ENCODE results near the gene RNF224.

The RNF224 gene

GRCh38 chr9:137227054-137227852 is at the start of gene RNF224:
Gene RNF224 (plus strand): TSS chr9:137227502. CDS start chr9:137228336, 834 bp downstream.
- in situ Hi-C loops (cut with MboI; ENCODE audit: low sequenced_read_pairs) = no loop called here

DNA sequence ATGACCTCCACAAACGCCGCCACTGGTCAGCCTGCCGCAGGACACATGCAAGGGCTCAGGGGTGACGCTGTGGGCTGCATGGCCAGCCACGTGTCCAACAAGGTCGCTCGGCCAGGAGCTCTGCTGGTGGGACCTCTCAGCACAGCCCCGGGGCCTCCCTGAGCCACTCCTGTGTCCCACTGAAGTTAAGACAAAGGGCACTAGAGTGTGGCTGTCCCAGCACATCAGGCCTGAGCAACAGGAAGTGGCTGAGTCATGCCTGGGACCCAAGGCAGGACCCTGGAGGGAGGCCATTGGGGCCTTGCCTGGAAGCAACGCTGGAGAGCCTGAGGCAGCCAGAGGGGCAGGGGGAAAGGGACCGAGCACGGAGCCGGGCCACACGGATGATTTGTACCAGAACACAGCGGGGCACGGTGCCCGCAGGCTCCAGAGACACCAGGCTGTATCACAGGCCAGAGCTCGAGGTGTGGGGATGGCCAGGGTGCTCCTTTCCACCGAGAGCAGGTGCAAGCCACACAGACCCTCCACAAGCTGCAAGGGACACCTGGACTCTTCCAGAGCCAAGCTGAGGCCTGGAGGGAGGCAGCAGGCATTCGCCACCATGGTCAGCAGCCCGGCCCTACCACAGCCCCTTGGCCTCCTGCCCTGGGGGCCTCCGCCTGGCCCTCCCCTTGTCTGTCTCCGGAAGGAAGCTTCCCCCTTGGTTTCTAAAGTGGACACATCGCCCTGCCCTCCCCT is 48.9 kb upstream of the RNF224 start:
- in situ Hi-C loops (cut with MboI; ENCODE audit: low sequenced_read_pairs) = no loop called here

GRCh38 chr9:137178939-137179630 is 48.2 kb upstream of the RNF224 start:
- in situ Hi-C loops (cut with MboI; ENCODE audit: low sequenced_read_pairs) = no loop called here

DNA sequence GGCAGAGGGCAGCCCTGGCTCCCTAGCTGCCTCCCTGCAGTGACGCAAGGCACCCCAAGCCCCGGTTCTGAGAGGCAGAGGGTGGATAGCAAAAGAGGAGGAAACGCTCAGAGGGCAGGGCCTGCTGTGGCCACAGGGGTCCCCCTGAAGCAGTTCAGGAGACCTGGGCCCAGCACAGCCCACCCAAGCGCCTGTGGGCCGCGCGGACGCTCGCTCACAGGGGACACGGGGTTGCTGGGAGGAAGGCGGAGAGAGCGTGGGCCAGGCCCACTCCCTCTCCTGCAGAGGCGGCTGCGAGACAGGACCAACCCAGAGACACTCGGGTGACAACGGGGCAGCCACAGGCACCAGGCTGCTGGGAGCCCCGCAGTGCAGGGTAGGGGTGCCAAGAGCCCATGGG is 47.5 kb upstream of the RNF224 start:
- in situ Hi-C loops (cut with MboI; ENCODE audit: low sequenced_read_pairs) = no loop called here

GRCh38 chr9:137180491-137180890 is 46.8 kb upstream of the RNF224 start:
- in situ Hi-C loops (cut with MboI; ENCODE audit: low sequenced_read_pairs) = no loop called here

GRCh38 chr9:137181680-137182079 is 45.6 kb upstream of the RNF224 start:
- in situ Hi-C loops (cut with MboI; ENCODE audit: low sequenced_read_pairs) = no loop called here

- in situ Hi-C loops (cut with MboI; ENCODE audit: low sequenced_read_pairs) = no loop called here
Observed at GRCh38 chr9:137182836-137183235, 44.5 kb upstream of the RNF224 start.

DNA sequence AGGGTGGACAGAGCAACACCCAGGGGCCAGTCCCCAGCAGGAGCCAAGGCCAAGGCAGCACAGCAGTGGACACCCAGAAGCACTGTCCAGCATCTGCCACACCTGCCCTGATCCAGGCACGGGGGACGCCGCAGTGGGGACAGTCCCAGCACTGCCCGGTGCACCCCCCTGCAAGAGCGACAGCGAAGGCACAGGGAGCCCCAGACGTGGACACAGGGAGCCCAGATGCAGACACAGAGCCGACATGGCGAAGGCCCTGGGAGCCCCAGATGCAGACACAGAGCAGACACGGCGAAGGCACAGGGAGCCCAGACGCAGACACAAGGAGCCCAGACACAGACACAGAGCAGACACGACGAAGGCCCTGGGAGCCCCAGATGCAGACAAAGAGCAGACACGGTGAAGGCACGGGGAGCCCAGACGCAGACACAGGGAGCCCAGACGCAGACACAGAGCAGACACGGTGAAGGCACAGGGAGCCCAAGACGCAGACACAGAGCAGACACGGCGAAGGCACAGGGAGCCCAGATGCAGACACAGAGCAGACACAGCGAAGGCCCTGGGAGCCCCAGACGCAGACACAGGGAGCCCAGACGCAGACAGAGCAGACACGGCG is 43.2 kb upstream of the RNF224 start:
- in situ Hi-C loops (cut with MboI; ENCODE audit: low sequenced_read_pairs) = no loop called here

- in situ Hi-C loops (cut with MboI; ENCODE audit: low sequenced_read_pairs) = no loop called here
Observed at GRCh38 chr9:137184881-137185660, 42.2 kb upstream of the RNF224 start.

DNA sequence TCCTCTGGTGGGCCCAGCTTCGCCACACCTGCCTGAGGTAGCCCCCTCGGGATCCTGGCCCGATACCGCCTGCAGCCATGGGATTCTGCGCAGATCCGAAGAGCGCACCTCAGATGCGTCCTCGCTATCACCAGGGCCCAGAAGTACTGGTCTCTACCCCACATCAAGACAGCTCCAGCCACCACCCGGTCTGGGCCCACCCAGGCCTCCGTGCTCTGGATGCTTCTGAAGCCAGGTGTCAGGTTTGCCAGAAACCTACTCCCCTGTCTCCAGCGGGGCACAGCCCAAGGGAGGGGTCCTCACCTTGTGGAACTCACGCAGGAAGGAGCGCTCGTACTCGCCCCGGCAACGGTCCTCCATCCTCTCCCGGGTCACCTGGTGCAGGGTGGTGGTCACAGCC is 41.4 kb upstream of the RNF224 start:
- in situ Hi-C loops (cut with MboI; ENCODE audit: low sequenced_read_pairs) = no loop called here

DNA sequence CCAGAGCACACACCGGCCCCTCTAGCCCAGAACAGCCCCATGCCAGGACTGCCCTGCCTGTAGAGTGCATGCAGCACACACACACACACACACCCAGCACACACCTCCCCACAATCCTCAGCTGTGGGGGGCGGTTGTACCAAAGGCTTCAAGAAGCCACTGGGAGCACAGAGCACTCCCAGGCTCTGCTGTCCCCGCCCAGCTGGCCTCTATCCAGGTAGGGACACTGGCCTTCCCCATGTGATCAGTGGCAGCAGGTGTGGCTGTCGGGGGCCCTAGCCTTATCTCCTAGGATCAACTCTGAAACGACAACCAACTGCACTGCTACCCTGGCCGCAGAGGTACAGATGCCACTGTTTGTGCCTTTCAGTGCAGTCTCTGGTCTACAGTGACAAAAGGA is 40.9 kb upstream of the RNF224 start:
- in situ Hi-C loops (cut with MboI; ENCODE audit: low sequenced_read_pairs) = no loop called here

- in situ Hi-C loops (cut with MboI; ENCODE audit: low sequenced_read_pairs) = no loop called here
Observed at GRCh38 chr9:137187386-137187785, 39.9 kb upstream of the RNF224 start.

DNA sequence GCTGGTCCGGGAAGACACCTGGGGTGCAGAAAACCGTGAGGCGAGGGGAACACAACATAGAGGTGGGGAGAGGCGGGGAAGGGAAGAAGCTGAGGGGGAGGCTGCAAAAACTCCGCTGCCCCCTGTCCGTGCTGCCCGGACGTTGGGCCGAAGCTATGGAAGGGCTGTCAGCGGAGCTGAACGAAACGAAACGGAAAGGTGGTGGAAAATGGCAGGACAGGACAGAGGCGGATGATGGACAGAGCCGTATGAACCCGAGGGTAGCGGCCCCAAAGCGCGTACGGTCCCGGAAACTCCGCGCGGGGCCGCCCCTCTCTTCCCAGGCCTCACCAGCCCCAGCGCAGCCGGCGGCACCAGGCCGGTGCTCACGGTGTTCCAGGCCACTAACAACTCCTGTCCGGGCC is 39.2 kb upstream of the RNF224 start:
- in situ Hi-C loops (cut with MboI; ENCODE audit: low sequenced_read_pairs) = no loop called here

DNA sequence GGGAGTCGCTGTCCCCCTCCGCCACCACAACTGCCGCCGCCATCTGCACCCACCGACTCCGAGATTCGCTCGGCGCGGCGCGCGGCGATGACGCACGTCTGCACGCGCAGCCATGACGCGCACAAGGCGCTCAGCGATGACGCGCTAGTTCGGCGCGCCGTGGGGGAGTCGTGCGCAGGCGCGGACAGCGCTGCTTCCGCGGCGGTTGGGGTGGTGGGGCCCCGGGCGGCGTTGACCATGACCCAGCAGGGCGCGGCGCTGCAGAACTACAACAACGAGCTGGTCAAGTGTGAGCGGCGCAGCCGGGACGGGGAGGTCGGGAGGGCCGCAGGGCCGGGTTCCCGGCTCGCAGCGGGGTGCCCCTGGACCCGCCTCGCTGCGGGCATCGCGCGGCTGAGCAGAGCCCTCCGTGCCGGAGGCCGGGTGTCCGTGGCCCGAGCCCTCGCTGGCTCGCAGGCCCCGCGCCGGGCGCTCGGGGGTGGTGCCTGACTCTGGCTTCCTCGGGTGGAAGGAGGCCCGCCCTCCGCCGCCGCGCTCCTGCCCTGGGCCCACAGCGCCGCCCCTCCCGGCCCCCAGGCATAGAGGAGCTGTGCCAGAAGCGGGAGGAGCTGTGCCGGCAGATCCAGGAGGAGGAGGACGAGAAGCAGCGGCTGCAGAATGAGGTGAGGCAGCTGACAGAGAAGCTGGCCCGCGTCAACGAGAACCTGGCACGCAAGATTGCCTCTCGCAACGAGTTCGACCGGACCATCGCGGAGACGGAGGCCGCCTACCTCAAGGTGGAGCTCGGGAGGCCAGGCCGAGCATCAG is 38.6 kb upstream of the RNF224 start, which contains the start of the genes ANAPC2 and SSNA1:
ANAPC2 (minus strand) TSS at position 71 of the 807 bp plus-strand sequence; CDS start at position 43, 28 bp downstream.
SSNA1 (plus strand) TSS at position 187 of the 807 bp plus-strand sequence; CDS start at position 238, 51 bp downstream.
- in situ Hi-C loops (cut with MboI; ENCODE audit: low sequenced_read_pairs) = no loop called here

DNA sequence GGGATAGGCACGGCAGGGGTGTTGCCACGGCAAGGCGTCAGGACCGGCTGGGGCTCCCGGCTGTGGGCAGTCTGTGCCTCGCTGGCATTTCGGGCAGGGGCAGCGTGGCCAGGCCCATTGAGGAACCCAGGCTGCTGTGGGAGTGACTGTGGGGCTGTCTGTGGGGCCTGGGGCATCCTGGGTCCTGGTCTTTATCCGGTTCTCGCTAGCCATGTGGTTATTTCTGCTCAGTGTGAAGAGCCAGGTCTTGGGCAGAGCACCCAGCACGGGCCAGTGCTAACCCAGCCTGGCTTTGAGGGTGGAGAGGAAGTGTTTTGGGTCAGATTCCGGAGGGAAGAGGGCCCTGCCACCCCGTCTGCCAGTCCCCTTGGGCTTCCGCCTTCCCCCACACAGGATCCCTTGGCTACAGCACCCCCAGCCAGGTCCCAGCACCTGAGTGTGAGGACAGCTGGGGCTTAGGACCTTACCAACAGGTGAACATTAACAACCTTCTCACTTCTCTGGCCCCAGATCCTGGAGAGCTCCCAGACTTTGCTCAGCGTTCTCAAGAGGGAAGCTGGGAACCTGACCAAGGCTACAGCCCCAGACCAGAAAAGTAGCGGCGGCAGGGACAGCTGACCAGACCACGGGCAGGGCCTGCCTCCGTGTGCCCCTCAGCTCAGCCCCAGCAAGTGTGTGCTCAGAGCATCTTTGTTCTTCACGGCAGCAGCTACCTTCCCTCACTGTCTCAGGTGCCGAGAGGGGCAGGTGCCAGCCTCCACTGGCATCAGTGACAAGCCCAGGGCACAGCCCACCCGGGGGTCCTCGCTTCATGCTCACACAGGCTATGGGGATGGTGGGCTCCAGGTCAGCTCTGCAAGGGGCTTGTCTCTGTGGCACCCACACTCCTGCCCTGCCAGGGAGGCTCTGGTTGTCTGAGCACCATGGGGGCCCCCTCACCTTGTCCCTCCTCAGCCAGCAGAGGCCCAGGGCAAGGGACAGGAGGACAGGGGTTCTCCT is 37.7 kb upstream of the RNF224 start:
- in situ Hi-C loops (cut with MboI; ENCODE audit: low sequenced_read_pairs) = no loop called here

DNA sequence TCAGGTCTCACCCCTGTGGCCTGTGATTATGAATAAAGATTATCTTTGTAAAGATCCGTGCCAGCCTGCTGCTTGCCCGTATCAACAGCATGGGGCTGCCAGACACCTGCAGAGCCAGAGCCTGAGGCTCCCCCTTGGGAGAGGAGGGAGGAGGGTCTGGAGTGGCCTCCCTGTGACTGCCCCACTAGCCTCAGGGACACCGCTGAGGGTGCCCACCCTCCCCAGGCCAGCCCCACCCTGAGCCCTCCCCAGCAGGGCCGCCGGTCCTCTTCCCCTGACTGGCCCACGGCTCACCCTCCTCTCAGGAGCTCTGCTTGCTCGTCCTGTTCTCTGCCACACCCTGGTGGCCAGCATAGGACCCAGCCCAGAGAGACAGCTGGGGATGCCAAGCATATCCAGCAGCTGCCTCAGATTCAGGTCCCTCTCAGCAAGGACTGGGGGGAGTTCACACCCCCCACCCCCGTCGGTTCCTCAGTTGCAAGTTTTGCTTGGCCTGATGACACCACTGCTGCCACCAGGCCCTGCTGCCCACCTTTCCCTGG is 36.9 kb upstream of the RNF224 start:
- in situ Hi-C loops (cut with MboI; ENCODE audit: low sequenced_read_pairs) = no loop called here

DNA sequence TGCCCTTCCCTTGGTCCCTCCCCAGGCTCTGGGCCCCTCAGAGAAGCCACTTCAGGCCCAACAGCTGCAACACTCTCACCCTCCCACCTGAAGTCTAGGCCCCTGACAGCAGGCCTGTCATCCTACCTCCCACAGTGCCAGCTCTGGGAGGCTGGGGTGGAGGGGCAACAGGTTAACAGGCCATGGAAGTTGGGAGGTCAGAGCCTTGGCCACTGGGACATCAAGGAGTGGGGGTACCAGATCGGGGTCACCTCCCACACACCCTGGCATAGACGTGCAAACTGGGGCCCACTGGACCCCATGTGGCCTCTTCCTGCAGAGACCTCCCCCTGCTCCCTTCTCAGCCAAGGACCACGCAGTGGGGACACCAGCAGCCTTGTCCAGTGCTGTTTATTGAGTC is 36.1 kb upstream of the RNF224 start:
- in situ Hi-C loops (cut with MboI; ENCODE audit: low sequenced_read_pairs) = no loop called here
